HCT116 (cell line): ENCODE measurements around the gene ABHD5.

Source experiments
- CTCF ChIP-seq, 3 experiments: fragments of 200-600 bp in 1 of 3; sonication (generic) in 1 of 3; IDR thresholded peaks in 2 of 3; conservative IDR thresholded peaks in 1 of 3; 2 replicates each; pipeline ENCODE4 v1.5.1; 2012 to 2017; ENCODE audit warnings: low read depth in 2 of 3, low read length in 2 of 3, antibody characterized with exemption in 1 of 3, borderline replicate concordance in 1 of 3, control low read depth in 1 of 3, mild to moderate bottlenecking in 1 of 3, mixed read lengths in 1 of 3, mixed run types in 1 of 3, moderate library complexity in 1 of 3; ENCODE audit not compliant: insufficient read depth in 1 of 3
- EZH2 ChIP-seq: fragments of 200-600 bp; sonication (generic); IDR thresholded peaks from 2 replicates; pipeline ENCODE4 v1.6.1; 2017; ENCODE audit warnings: antibody characterized with exemption, mixed run types
- JUND ChIP-seq: IDR thresholded peaks from 2 replicates; pipeline ENCODE4 v1.6.1; 2012
- POLR2A ChIP-seq: IDR thresholded peaks from 2 replicates; pipeline ENCODE4 v1.7.0; 2011; ENCODE audit warnings: borderline replicate concordance; ENCODE audit not compliant: insufficient read depth, insufficient read length; ENCODE audit errors: extremely low read depth
- POLR2AphosphoS5 ChIP-seq: IDR thresholded peaks from 2 replicates; pipeline ENCODE4 v1.6.1; 2011; ENCODE audit warnings: mild to moderate bottlenecking, low read depth, low read length, moderate library complexity
- REST ChIP-seq: IDR thresholded peaks from 2 replicates; pipeline ENCODE4 v1.6.1; 2012; ENCODE audit warnings: low read depth

GRCh38 chr3:43732747-43733425 is 42.1 kb downstream of the ABHD5 start:
- TF ChIP-seq CTCF (IDR thresholded peaks at IDR 0.05 in 2 of 3, conservative IDR thresholded peaks at IDR 0.05 in 1 of 3; ENCODE audit: borderline replicate concordance in 1 of 3, insufficient read depth in 1 of 3, low read depth in 2 of 3, low read length in 2 of 3), result no peak
- no peak for TF ChIP-seq POLR2AphosphoS5
- TF ChIP-seq POLR2A, result no peak
- no peak for TF ChIP-seq REST
- no peak for TF ChIP-seq EZH2
- TF ChIP-seq JUND, result no peak
